Duodenal mucosa (tissue), 2 donors: ENCODE measurements around the gene MAP3K5.

Experiments used
- H3K27ac ChIP-seq: one replicate; pipeline ENCODE4 v1.7.0; 2013; ENCODE audit warnings: low read depth, low read length
- H3K27me3 ChIP-seq, 2 donors: one replicate each; pipeline ENCODE4 v1.7.0; 2013; ENCODE audit warnings: low read length in 2 of 2, control low read depth in 1 of 2; ENCODE audit not compliant: insufficient read depth in 2 of 2, control insufficient read depth in 1 of 2
- H3K36me3 ChIP-seq, 2 donors: one replicate each; pipeline ENCODE4 v1.7.0; 2013; ENCODE audit warnings: low read length in 2 of 2, control low read depth in 1 of 2; ENCODE audit not compliant: insufficient read depth in 2 of 2, control insufficient read depth in 1 of 2
- H3K4me1 ChIP-seq, 2 donors: one replicate each; pipeline ENCODE4 v1.7.0; 2013; ENCODE audit warnings: low read length in 2 of 2, control low read depth in 1 of 2; ENCODE audit not compliant: insufficient read depth in 2 of 2, control insufficient read depth in 1 of 2
- H3K4me3 ChIP-seq, 2 donors: one replicate each; pipeline ENCODE4 v1.7.0; 2013; ENCODE audit warnings: low read length in 2 of 2, low read depth in 1 of 2
- H3K9ac ChIP-seq, 2 donors: one replicate each; pipeline ENCODE4 v1.7.0; 2013; ENCODE audit warnings: low read length in 2 of 2, low read depth in 1 of 2
- H3K9me3 ChIP-seq, 2 donors: one replicate each; pipeline ENCODE4 v1.7.0; 2013; ENCODE audit warnings: low read length in 2 of 2, control low read depth in 1 of 2; ENCODE audit not compliant: control insufficient read depth in 1 of 2

Gene MAP3K5

GRCh38 chr6:136738692-136739057, 53.6 kb downstream of the MAP3K5 start:
- Histone ChIP-seq H3K27ac (no peak overlapping the region), H3K4me3 (no peak overlapping the region), H3K9me3 (no peaks in the 10 kb centered on the region), H3K27me3 (no peaks in the 10 kb centered on the region), H3K36me3 (no peaks in the 10 kb centered on the region), H3K4me1 (peaks cover 16 to 18% of the 10 kb centered on the region in 2 donors), H3K9ac (no peak overlapping the region)

DNA sequence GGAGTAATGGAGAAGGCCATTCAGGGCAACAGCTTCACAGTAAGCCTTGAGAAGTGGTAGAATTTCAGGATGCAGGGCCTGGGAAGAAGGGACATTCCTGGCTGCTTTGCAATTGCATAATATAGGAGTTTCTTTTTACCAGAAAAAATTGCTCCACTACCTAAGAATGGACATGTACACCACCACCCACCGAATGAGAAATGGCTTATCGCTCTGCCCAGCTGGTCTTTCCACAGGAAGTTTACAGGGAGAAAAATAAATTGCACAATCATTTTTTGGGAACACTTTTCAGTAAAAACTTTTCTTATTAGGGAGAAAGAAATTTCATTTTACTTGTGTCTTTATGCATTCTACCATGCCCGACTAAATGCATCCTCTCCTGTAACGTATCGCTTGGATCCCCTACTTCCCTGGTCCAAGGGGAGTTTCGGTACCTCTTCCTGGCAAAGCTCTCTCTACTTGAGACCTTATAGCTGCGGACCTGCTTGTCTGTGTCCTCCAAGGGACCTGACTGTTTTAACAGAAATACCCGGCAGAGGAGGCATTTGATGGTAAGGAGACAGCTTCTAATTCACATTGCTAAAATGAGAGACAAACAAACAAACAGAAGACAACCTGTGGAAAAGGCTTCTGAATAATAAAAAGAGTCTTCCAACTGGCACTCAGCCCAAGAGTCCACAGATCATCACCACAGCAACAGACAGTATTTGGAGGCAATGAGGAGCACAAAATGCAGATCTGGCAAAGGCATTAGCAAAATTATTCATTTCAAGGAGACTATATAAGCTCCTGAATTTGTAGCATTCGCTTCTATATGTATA, 54.2 kb downstream of the MAP3K5 start:
- peaks cover 16 to 18% of the 10 kb centered on the region in 2 donors for H3K4me1 ChIP-seq
- H3K27ac ChIP-seq = no peak overlapping the region
- H3K9ac ChIP-seq = no peak overlapping the region
- H3K4me3 ChIP-seq = no peak overlapping the region
- no peaks in the 10 kb centered on the region for H3K9me3 ChIP-seq
- H3K27me3 ChIP-seq = no peaks in the 10 kb centered on the region
- no peaks in the 10 kb centered on the region for H3K36me3 ChIP-seq

DNA sequence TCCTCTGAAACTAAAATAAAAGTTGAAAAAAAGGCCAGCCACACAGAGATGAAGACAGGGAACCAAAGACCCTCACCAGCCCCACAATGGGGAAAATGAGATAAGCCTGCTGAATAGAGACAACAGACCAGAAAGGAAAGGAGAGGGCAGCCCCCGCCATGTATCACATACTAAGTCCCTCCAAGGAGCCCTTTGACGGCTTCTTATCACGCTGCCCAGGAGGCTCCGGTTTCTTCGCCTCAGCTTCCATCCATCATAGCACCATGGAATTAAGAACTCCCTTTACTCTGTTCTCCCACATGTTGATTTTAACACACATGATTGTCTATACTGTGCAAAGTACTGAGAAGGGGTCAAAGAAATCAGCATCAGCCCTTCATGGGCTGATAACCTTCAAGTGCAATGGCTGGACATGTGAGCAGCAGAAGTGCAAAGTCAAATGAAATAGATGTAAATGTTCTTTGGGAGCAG, 54.9 kb downstream of the MAP3K5 start:
- peaks cover 16 to 18% of the 10 kb centered on the region in 2 donors for H3K4me1 ChIP-seq
- no peak overlapping the region for H3K27ac ChIP-seq
- H3K36me3 ChIP-seq = no peaks in the 10 kb centered on the region
- no peak overlapping the region for H3K9ac ChIP-seq
- no peaks in the 10 kb centered on the region for H3K27me3 ChIP-seq
- H3K4me3 ChIP-seq = no peak overlapping the region
- no peaks in the 10 kb centered on the region for H3K9me3 ChIP-seq

DNA sequence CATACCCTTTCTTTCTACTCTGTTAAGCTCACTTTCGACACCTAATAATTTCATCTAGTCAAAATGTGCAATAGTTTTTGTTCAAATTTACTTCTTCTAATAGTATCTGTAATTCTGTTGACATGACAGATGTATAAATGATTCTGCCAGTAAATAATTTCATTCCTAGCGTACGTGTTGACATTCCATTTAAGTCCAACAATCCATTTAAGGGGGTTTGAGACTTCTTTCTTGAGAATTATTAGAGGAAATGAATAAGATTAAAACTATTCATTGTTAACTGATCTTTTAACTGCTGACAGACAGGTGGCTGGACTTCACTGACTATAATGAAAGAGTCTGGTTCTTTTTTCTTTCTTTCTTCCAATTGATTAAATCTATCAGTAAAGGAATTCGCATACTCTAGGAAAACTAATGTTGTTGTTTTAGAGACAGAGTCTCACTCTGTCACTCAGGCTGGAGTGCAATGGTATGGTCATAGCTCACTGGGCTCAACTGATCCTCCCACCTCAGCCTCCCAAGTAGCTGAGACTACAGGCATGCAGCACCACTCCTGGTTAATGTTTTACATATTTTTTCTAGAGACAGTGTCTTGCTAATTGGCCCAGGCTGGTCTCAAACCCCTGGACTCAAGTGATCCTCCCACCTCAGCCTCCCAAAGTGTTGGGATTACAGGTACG, 55.9 kb downstream of the MAP3K5 start:
- H3K9me3 ChIP-seq = no peaks in the 10 kb centered on the region
- peaks cover 16 to 18% of the 10 kb centered on the region in 2 donors for H3K4me1 ChIP-seq
- no peak overlapping the region for H3K4me3 ChIP-seq
- no peak overlapping the region for H3K27ac ChIP-seq
- H3K27me3 ChIP-seq = no peaks in the 10 kb centered on the region
- no peak overlapping the region for H3K9ac ChIP-seq
- H3K36me3 ChIP-seq = no peaks in the 10 kb centered on the region

- Histone ChIP-seq H3K36me3 (no peaks in the 10 kb centered on the region), H3K4me1 (peaks cover 16 to 18% of the 10 kb centered on the region in 2 donors), H3K4me3 (no peak overlapping the region), H3K27me3 (no peaks in the 10 kb centered on the region), H3K9me3 (no peaks in the 10 kb centered on the region), H3K9ac (no peak overlapping the region), H3K27ac (no peak overlapping the region)
Measured at GRCh38 chr6:136734977-136735376, 57.3 kb downstream of the MAP3K5 start.

GRCh38 chr6:136732889-136733288, 59.4 kb downstream of the MAP3K5 start:
- no peak overlapping the region for H3K27ac ChIP-seq
- no peaks in the 10 kb centered on the region for H3K9me3 ChIP-seq
- no peak overlapping the region for H3K4me3 ChIP-seq
- H3K27me3 ChIP-seq = no peaks in the 10 kb centered on the region
- no peak overlapping the region for H3K9ac ChIP-seq
- no peaks in the 10 kb centered on the region for H3K36me3 ChIP-seq
- peaks cover 5 to 14% of the 10 kb centered on the region in 2 donors for H3K4me1 ChIP-seq

DNA sequence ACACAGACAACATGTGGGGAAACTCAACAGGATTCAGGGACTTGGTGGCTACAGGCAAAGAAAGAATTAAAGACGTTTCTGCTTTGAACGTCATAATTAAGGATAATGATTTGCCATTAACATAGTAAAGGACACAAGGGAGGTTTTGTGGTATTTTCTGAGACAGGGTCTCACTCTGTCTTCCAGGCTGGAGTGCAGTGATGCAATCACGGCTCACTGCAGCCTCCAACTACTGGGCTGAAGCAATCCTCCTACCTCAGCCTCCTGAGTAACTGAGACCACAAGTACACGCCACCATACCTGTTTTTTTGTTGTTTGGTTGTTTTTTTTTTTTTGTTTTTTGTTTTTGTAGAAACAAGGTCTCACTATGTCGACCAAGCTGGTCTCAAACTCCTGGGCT, 62.4 kb downstream of the MAP3K5 start:
- Histone ChIP-seq H3K9me3 (no peaks in the 10 kb centered on the region), H3K4me1 (peaks cover 0 to 5% of the 10 kb centered on the region in 2 donors), H3K9ac (no peak overlapping the region), H3K27ac (no peak overlapping the region), H3K4me3 (no peak overlapping the region), H3K27me3 (no peaks in the 10 kb centered on the region), H3K36me3 (no peaks in the 10 kb centered on the region)

DNA sequence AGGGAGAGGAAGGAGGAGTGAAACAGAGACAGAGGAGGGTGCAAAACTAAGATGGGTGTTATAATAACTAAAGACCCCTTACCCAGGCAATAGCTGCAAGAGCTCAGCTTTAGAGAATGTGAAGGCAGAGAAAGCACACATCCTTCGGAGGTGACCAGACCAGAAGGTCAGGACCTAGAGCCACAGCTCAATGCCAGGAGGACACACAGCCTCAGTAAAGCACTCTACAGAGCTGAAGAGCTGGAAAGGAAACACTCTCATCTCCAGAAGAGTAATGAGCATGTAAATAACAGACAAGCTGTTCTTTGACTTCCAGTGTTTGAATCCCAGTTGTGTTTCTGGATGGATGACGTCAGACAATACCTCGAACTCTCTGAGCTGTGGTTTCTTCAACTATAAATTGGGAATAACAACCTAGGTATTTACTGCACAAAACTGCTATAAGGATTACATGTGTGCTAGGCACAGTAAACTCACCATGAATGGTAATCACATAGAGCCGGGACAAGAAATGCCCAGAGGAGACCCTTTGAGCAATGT, 63.2 kb downstream of the MAP3K5 start:
- H3K36me3 ChIP-seq = no peaks in the 10 kb centered on the region
- no peaks in the 10 kb centered on the region for H3K9me3 ChIP-seq
- H3K4me1 ChIP-seq = peaks cover 0 to 5% of the 10 kb centered on the region in 2 donors
- H3K27ac ChIP-seq = no peak overlapping the region
- H3K4me3 ChIP-seq = no peak overlapping the region
- no peaks in the 10 kb centered on the region for H3K27me3 ChIP-seq
- no peak overlapping the region for H3K9ac ChIP-seq

DNA sequence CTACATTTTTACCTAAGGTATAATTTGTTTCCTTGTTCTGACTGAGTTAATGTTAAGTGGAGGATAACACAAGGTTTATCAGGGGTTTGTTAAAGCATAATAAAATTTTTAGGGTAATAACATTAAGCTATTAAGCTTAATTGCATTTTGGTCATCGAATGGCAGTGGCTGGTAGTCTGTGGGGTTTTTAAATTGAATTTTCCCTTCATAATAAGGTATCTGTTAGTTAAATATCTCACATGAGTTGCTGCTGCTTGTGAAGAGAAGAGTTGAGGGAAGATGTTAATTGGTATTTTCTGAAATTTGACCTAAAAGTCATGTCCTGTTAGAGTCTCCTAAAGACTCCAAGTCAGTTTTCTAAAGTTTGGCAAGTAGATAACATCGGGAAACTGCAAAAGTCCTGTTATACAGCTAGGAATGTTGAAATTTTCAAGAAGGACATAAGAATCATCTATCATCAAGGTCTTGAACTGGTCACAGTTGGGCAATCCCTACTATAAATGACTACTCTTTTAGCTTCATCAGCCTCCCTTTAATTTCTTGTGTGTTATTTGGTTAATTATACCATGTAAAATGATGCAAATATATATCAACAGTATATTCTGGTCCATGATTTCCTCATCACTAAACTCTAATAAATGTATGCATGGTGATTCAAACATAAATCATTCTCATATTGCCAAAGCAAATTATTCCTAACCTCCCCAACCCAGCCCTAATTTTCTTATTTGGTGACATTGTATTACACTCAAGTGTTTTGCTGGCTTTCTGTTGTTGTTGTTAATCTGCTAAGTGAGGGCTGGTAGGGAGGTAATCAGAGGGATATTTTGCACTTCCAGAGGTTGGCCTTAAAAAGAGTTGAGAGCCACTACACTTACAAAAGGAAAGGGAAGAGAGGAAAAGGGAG, 64.0 kb downstream of the MAP3K5 start:
- H3K36me3 ChIP-seq = no peaks in the 10 kb centered on the region
- no peak overlapping the region for H3K9ac ChIP-seq
- peaks cover 0 to 11% of the 10 kb centered on the region in 2 donors for H3K4me1 ChIP-seq
- no peaks in the 10 kb centered on the region for H3K27me3 ChIP-seq
- no peak overlapping the region for H3K27ac ChIP-seq
- H3K4me3 ChIP-seq = no peak overlapping the region
- no peaks in the 10 kb centered on the region for H3K9me3 ChIP-seq
